GM18873 (cell line): ENCODE data around the gene NUTM2F.
"Not testable (repeated sequence)": the region's sequence is repeated elsewhere in the genome, so short reads cannot be mapped to it uniquely, and the experiment has no call there.

ENCODE experiments used
- ATAC-seq: cut with Tn5 transposase; IDR thresholded peaks from one replicate; pipeline ENCODE4 v1.9.1; 2021; ENCODE audit warnings: mild to moderate bottlenecking, moderate library complexity, moderate number of reproducible peaks; ENCODE audit not compliant: unreplicated experiment, low FRiP score

Gene NUTM2F

GRCh38 chr9:94316236-94316635, 12.2 kb downstream of the NUTM2F start:
- ATAC-seq, result not testable (repeated sequence)

- not testable (repeated sequence) for ATAC-seq
These were observed 13.1 kb downstream of the NUTM2F start for GRCh38 chr9:94315034-94315984.

GRCh38 chr9:94303321-94303720, 25.1 kb downstream of the NUTM2F start:
- no peak for ATAC-seq

GRCh38 chr9:94302426-94302825, 26.0 kb downstream of the NUTM2F start:
- no peak for ATAC-seq

GRCh38 chr9:94301583-94301982, 26.9 kb downstream of the NUTM2F start:
- ATAC-seq, result no peak

- no peak for ATAC-seq
These were observed 27.8 kb downstream of the NUTM2F start for GRCh38 chr9:94300470-94301301.

- ATAC-seq, result no peak
These were observed 29.4 kb downstream of the NUTM2F start for GRCh38 chr9:94298949-94299599.

GRCh38 chr9:94289691-94290090, 38.8 kb downstream of the NUTM2F start:
- no peak for ATAC-seq

- no peak for ATAC-seq
These were observed 40.4 kb downstream of the NUTM2F start for GRCh38 chr9:94287877-94288513.

GRCh38 chr9:94286116-94286515, 42.3 kb downstream of the NUTM2F start:
- no peak for ATAC-seq

GRCh38 chr9:94281101-94281500, 47.3 kb downstream of the NUTM2F start:
- no peak for ATAC-seq

- no peak for ATAC-seq
These were observed 47.9 kb downstream of the NUTM2F start for GRCh38 chr9:94280409-94280989.

GRCh38 chr9:94277885-94278536, 50.4 kb downstream of the NUTM2F start:
- ATAC-seq, result no peak

- ATAC-seq, result not testable (repeated sequence)
These were observed 51.4 kb downstream of the NUTM2F start for GRCh38 chr9:94277029-94277428.

GRCh38 chr9:94270009-94270408, 58.4 kb downstream of the NUTM2F start:
- ATAC-seq, result no peak

- ATAC-seq, result no peak
These were observed 59.2 kb downstream of the NUTM2F start for GRCh38 chr9:94269264-94269663.
